ENCODE measurements around the gene ABCC5.

Gene ABCC5

GRCh38 chr3:183912895-183913579, 104.6 kb downstream of the ABCC5 start:
- Histone ChIP-seq H3K27me3 (ENCODE audit: low read length) (no peaks in the 10 kb centered on the region), H3K36me3 (ENCODE audit: low read length) (no peaks in the 10 kb centered on the region), H2AFZ (ENCODE audit: low read depth, low read length, severe bottlenecking) (no peak overlapping the region), H3F3A (ENCODE audit: insufficient read depth) (no peaks in the 10 kb centered on the region), H3K4me2 (ENCODE audit: low read depth, low read length, poor library complexity, severe bottlenecking) (no peak overlapping the region), H3K27ac (ENCODE audit: low read depth, low read length) (no peak overlapping the region), H3K9ac (ENCODE audit: low read length) (no peak overlapping the region), H4K20me1 (ENCODE audit: low read depth, low read length) (no peaks in the 10 kb centered on the region), H3K9me2 (replicated peaks; ENCODE audit: insufficient read depth, low read length) (no peaks in the 10 kb centered on the region), H3K79me2 (ENCODE audit: insufficient read depth, low read length) (no peaks in the 10 kb centered on the region), H3K9me3 (ENCODE audit: insufficient read depth, low read length) (no peaks in the 10 kb centered on the region), H3K4me3 (ENCODE audit: insufficient read depth, low read length, poor library complexity, severe bottlenecking) (no peak overlapping the region)
- TF ChIP-seq EZH2phosphoT487 (conservative IDR thresholded peaks at IDR 0.05; ENCODE audit: low read length): no peak
- TF ChIP-seq CTCF (IDR thresholded peaks at IDR 0.05; ENCODE audit: insufficient read depth, low read length, poor library complexity, severe bottlenecking): no peak

DNA sequence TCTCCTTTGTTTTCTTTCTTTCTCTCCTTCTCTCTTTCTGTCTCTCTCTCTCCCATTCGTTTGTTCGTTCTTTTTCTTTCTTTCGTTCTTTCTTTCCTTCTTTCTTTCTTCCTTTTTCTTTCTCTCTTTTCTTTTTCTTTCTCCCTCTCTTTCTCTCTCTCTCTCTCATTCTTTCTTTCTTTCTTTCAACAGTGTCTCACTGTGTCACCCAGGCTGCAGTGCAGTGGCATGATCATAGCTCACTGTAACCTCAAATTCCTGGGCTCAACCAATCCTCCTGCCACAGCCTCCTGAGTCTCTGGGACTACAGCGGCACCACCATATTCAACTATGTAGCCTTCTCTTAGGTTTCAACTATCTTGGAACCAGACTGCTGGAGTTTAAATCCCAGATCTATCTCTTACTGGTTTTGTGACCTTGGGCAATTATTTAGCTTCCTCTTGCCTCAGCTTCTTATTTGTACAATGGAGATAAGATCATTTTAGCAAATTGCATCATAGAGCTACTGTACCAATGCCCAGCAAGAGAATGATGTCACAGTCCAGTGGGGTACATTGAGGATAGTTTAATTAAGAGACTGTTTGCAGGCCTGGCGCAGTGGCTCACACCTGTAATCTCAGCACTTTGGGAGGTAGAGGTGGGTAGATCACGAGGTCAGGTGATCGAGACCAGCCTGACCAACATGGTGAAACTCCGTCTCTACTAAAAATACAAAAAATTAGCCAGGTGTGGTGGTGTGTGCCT, 105.7 kb downstream of the ABCC5 start:
- Histone ChIP-seq H3K4me2 (ENCODE audit: low read depth, low read length, poor library complexity, severe bottlenecking) (no peak overlapping the region), H3K9ac (ENCODE audit: low read length) (no peak overlapping the region), H3K79me2 (ENCODE audit: insufficient read depth, low read length) (no peaks in the 10 kb centered on the region), H3K9me2 (replicated peaks; ENCODE audit: insufficient read depth, low read length) (no peaks in the 10 kb centered on the region), H3K27me3 (ENCODE audit: low read length) (no peaks in the 10 kb centered on the region), H2AFZ (ENCODE audit: low read depth, low read length, severe bottlenecking) (no peak overlapping the region), H3K4me3 (ENCODE audit: insufficient read depth, low read length, poor library complexity, severe bottlenecking) (no peak overlapping the region), H3F3A (ENCODE audit: insufficient read depth) (no peaks in the 10 kb centered on the region), H4K20me1 (ENCODE audit: low read depth, low read length) (no peaks in the 10 kb centered on the region), H3K27ac (ENCODE audit: low read depth, low read length) (no peak overlapping the region), H3K9me3 (ENCODE audit: insufficient read depth, low read length) (no peaks in the 10 kb centered on the region), H3K36me3 (ENCODE audit: low read length) (no peaks in the 10 kb centered on the region)
- TF ChIP-seq CTCF (IDR thresholded peaks at IDR 0.05; ENCODE audit: insufficient read depth, low read length, poor library complexity, severe bottlenecking): no peak
- TF ChIP-seq EZH2phosphoT487 (conservative IDR thresholded peaks at IDR 0.05; ENCODE audit: low read length): no peak

GRCh38 chr3:183911087-183911486, 106.6 kb downstream of the ABCC5 start:
- TF ChIP-seq CTCF (IDR thresholded peaks at IDR 0.05; ENCODE audit: insufficient read depth, low read length, poor library complexity, severe bottlenecking) (no peak), EZH2phosphoT487 (conservative IDR thresholded peaks at IDR 0.05; ENCODE audit: low read length) (no peak)
- Histone ChIP-seq H3K4me2 (ENCODE audit: low read depth, low read length, poor library complexity, severe bottlenecking) (no peak overlapping the region), H3F3A (ENCODE audit: insufficient read depth) (no peaks in the 10 kb centered on the region), H3K9me2 (replicated peaks; ENCODE audit: insufficient read depth, low read length) (no peaks in the 10 kb centered on the region), H3K27ac (ENCODE audit: low read depth, low read length) (no peak overlapping the region), H3K79me2 (ENCODE audit: insufficient read depth, low read length) (no peaks in the 10 kb centered on the region), H3K9ac (ENCODE audit: low read length) (no peak overlapping the region), H3K9me3 (ENCODE audit: insufficient read depth, low read length) (no peaks in the 10 kb centered on the region), H3K27me3 (ENCODE audit: low read length) (no peaks in the 10 kb centered on the region), H3K36me3 (ENCODE audit: low read length) (no peaks in the 10 kb centered on the region), H3K4me3 (ENCODE audit: insufficient read depth, low read length, poor library complexity, severe bottlenecking) (no peak overlapping the region), H2AFZ (ENCODE audit: low read depth, low read length, severe bottlenecking) (no peak overlapping the region), H4K20me1 (ENCODE audit: low read depth, low read length) (no peaks in the 10 kb centered on the region)
